Measurements from ENCODE around the gene ATG4A.

GRCh38 chrX:108091878-108092291 lies 307 bp downstream of the ATG4A start:
- TF ChIP-seq CTCF (IDR thresholded peaks at IDR 0.05) (no peak), EP300 (IDR thresholded peaks at IDR 0.05) (no peak), POLR2AphosphoS5 (IDR thresholded peaks at IDR 0.05) (no peak)
